SHP77 treated with DMSO at 0.1 percent for 48 hours (cell line): ENCODE results near the gene TNS4.

ENCODE experiments used
- DNase-seq: peaks from one replicate; lab custom pipeline; 2025; lab: John Stamatoyannopoulos, UW

TNS4 gene

DNA sequence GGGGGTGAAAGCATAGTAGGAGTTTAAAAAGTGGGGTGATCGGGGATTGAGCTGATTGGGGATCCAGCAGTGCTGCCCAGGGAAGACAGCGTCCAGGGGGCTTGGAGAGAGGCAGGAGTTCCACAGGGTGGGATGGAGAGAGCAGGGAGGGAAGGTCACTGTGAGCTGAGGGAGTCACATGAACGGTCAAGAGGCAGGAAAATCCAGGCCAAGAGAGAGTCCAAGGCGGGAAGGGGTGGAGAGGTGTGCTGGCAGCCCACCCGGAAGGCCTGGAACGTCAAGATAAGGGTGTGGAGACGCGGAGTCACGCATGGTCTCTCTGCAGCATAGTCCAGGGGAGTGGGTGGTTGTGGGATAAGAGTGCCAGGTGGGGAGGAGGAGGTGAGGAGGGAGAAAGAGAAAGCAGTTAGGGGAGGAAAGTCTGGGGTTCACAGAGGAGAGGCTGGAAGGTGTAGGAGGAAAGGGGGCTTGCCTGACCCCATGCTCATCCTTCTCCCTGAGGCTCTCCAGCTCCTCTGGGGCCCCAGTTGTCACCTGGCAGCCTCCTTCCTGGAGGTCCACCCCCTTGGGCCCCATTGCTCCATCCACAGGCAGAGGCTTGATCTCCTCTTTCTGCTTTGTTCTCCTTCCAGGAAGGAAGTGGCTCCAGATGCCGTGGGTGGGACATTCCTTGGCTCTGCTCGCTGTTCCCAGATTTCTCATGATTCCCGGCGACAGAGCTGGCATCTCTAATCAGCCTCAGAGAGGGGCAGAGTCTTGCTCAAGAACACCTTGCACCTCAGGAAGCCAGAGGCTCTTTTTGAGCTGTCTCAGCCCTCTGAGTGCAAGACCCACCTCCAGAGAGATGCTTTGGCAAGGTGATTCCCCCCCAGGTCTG is 35.1 kb upstream of the TNS4 start:
- DNase-seq = no peak

DNA sequence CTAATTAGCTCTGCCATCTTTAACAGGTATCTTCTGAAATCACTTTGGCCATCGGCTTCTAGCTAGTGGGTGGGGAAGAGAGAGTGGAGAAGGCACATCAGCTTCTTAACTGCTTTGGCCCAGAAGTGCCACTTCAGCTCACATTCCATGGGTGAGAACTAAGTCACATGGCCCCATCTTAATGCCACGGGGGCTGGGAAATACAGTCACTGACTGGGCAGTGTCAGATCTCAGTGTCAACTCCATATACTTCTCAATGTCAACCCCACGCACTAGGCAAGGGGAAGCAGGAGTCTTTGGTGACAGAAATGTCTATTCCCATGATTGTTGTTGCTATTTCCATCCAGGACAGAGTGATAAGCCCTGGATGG is 34.5 kb upstream of the TNS4 start:
- no peak for DNase-seq

DNA sequence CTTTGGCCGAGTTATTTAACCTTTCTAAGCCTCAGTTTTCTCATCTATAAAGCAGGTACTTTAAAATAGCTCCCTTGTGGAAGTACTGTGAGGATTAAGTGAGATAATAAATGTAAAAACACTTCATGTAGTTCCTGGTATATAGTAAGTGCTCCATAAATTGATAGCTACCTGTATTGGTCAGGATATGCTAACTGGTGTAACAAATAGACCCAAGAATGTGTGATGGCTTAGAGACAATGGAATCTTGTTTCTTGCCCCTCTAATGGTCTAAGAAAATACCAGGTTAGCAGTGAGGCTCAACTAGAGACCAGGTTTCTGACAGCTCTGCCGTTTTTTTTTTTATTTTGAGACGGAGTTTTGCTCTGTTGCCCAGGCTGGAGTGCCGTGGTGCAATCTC is 34.0 kb upstream of the TNS4 start:
- no peak for DNase-seq

DNA sequence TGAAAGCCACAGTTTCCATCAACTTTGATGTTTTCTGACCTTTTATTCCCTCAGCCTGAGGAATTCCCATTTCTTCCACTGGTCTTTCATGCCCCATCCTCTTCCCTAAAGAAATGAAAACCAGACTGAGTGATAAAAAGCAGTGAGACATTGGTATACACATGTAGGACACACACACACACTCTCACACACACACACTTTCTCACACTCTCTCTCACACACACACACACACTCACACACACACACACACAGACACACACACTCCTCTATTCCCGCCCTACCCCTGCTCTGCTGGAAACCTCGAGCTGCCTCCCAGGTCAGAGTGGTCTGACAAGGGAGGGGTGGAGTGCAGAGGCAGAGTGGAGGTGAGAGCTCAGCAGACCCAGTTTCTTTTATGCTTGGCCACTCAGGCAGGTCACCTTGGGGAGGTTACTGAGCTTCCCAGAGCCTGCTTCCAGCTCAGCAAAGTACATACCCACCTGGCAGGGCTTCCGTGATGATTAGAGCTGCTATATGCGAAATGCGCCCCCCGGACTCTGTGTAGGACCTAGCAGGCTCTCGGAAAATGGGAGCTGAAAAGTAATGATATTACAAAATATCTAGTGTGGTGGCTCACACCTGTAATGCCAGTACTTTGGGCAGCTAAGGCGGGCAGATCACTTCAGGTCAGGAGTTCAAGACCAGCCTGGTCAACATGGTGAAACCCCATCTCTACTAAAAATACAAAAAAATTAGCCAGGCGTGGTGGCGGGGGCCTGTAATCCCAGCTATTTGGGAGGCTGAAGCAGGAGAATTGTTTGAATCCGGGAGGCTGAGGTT is 33.2 kb upstream of the TNS4 start:
- DNase-seq = no peak

GRCh38 chr17:40533896-40534295 is 32.5 kb upstream of the TNS4 start:
- no peak for DNase-seq

- no peak for DNase-seq
These were observed 31.3 kb upstream of the TNS4 start for GRCh38 chr17:40532520-40533253.

GRCh38 chr17:40531051-40531991 is 29.9 kb upstream of the TNS4 start:
- no peak for DNase-seq

DNA sequence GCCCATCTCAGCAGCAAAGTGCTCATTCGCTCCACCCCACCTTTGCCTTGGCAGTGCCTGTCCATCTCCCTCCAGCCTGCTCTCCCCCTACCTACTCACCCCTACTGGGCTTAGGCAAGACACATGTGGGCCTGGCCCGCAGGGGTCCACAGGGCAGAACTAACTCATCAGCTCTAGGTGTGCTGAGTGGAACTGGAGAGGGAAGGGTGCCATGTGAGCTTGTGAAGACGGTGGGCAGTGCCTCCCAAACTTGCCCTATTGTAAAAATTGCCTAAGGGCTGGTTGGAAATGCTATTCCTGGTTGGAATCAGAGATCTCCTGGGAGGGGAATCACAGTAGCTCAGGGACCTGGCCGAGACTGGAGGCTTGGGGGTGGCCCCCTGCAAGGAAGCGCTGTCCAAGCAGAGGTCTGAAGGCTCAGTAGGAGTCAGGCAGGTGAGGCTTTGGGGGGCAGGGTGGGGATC is 29.1 kb upstream of the TNS4 start:
- DNase-seq = no peak

GRCh38 chr17:40529991-40530390 is 28.6 kb upstream of the TNS4 start:
- DNase-seq = no peak

GRCh38 chr17:40528692-40529417 is 27.4 kb upstream of the TNS4 start:
- no peak for DNase-seq

- DNase-seq = no peak
These were observed 25.2 kb upstream of the TNS4 start for GRCh38 chr17:40526668-40527067.

- DNase-seq = no peak
These were observed 23.9 kb upstream of the TNS4 start for GRCh38 chr17:40525294-40525693.

DNA sequence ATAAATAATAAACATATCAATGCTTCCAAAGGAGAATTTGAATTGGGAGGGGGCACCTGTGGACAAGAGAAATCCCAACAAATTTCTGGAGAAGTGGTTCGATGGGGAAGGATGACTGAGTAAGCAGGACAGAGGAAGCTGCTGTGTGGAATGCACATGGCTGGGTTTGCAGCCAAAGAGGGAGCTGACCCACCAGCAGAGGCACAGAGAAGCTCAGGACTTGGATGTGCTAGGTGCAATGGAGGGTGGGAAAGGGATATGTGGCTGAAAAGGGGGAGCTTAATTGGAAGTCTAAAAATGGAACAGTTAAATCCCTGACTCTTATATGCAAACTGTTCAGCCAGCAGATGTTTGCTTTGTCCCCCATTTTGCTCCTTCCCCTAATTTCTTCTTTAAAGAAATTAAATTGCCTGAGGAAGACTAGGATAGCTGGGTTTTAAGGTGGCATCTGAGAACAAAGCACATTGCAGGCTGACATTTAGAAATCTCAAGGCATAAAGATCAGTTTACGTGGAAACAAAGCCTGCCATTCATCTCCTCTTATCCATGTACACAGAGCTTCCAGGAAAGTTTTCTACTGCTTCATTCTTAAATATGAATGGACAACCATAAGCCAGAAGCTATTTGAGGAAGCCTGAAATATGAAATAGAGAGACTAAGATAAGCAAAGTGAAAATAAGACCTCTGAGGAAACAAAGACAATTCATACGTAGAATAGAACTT is 23.0 kb upstream of the TNS4 start:
- no peak for DNase-seq

DNA sequence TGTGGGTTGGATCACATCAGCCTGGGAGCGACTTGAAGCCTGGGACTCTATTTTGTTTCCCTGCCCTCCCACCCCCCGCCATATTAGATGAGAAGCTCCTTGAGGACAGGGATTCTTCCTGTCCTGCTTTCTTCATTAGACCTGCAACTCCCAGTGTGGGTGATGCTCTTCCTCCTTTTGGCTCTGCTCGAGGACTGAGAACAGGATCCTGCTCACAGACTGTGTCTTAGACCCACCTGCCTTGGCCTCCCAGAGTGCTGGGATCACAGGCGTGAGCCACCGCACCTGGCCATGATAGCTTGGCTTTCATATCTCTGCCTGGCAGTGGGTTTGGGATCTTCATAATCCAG is 21.5 kb upstream of the TNS4 start:
- no peak for DNase-seq

- no peak for DNase-seq
These were observed 21.0 kb upstream of the TNS4 start for GRCh38 chr17:40522250-40522960.

- DNase-seq = no peak
These were observed 19.6 kb upstream of the TNS4 start for GRCh38 chr17:40520991-40521453.

DNA sequence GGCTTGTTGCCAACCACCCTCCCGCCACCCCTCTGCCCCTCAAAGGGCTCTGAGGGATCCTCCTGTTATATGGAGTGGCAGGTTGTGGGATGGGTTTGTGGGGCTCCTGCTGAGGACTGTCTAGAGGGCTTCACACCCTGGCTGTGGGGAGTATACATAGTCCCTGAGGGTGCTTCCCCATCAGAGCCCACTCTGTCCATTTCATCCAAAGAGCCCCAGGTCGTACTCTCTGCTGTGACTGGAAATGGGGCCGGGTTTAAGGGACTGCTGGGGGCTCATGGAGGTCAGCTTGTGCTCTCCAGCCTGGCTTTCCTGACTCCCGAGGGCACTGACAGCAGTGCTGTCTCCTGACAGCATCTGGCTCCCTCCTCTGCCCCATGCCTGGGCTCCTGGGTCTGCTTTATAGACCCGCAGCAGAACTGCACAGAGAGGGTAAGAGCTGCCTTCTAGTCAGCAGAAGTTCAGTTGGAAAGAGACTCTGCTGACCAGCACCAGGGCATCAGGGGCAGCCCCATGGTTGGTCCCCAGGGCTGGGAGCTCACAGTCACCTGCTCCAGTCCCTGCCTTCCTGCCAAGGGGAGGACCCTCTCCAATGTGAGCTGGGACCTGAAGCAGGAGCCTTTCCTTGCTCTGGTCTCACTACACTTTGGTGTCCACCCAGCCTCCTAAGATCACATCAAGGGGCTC is 17.8 kb upstream of the TNS4 start:
- DNase-seq = no peak

- DNase-seq = no peak
These were observed 17.1 kb upstream of the TNS4 start for GRCh38 chr17:40518401-40519088.
